Mucosa of rectum (tissue), 2 donors: ENCODE data around the gene COP1.

Source experiments
- H3K27ac ChIP-seq, 2 donors: one replicate each; pipeline ENCODE4 v1.7.0; 2013; ENCODE audit warnings: inconsistent platforms in 2 of 2, low read depth in 2 of 2, low read length in 2 of 2
- H3K27me3 ChIP-seq, 2 donors: one replicate each; pipeline ENCODE4 v1.7.0; 2013; ENCODE audit warnings: low read length in 2 of 2; ENCODE audit not compliant: control insufficient read depth in 2 of 2, insufficient read depth in 2 of 2
- H3K36me3 ChIP-seq, 2 donors: one replicate each; pipeline ENCODE4 v1.7.0; 2013; ENCODE audit warnings: low read length in 2 of 2; ENCODE audit not compliant: control insufficient read depth in 2 of 2, insufficient read depth in 2 of 2
- H3K4me1 ChIP-seq, 2 donors: one replicate each; pipeline ENCODE4 v1.7.0; 2013; ENCODE audit warnings: low read length in 2 of 2, mild to moderate bottlenecking in 1 of 2; ENCODE audit not compliant: control insufficient read depth in 2 of 2, insufficient read depth in 2 of 2
- H3K4me3 ChIP-seq, 2 donors: one replicate each; pipeline ENCODE4 v1.7.0; 2013; ENCODE audit warnings: low read length in 2 of 2
- H3K9ac ChIP-seq, 2 donors: one replicate each; pipeline ENCODE4 v1.7.0; 2013; ENCODE audit warnings: low read length in 2 of 2, low read depth in 1 of 2, mild to moderate bottlenecking in 1 of 2
- H3K9me3 ChIP-seq, 2 donors: one replicate each; pipeline ENCODE4 v1.7.0; 2013; ENCODE audit warnings: low read length in 2 of 2; ENCODE audit not compliant: control insufficient read depth in 2 of 2
- donor health status: healthy.
- donor health status: Normal muscosa, but diverticular disease.

Gene COP1

DNA sequence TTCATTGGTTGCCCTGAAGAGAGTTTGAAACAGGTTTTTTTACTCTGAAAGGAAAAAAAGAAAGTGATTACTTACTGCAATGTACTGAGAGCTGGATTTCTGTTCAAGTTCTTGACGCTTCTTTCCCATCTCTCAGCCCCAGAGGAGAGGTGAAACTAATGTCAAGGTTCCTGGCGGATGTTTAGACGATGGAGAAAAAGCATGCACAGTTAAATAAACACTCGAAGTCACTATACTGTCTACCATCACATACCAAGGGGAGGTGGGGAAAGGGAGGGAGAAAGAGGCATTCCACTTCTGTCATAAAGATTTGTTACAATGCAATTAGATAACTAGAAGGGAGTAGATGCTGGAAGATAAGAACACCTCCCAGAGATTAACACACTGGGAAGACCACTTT is 286.7 kb downstream of the COP1 start:
- H3K9me3 ChIP-seq: no peaks in the 10 kb centered on the region
- no peaks in the 10 kb centered on the region for H3K36me3 ChIP-seq
- no peaks in the 10 kb centered on the region for H3K4me1 ChIP-seq
- no peak overlapping the region for H3K4me3 ChIP-seq
- no peak overlapping the region for H3K27ac ChIP-seq
- H3K9ac ChIP-seq: no peak overlapping the region
- H3K27me3 ChIP-seq: no peaks in the 10 kb centered on the region

DNA sequence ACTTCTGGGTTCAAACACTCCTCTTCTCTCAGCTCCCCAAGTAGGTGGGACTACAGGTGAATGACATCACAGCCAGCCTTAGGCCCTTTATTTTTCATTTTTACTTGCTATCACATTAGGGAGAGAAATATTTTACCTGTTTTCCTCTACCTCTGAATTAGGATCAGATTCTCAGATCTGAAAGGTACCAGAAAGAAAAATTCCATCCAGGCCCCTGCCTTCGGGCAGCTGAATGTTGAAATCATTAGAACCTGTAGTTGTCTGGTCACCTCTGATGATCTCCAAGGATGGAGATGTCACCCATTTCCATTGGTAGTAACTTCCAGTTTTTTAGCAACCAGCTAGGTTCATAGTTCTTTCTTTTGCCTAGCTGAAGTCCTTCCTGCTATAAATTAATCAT is 288.1 kb downstream of the COP1 start:
- no peak overlapping the region for H3K27ac ChIP-seq
- no peaks in the 10 kb centered on the region for H3K27me3 ChIP-seq
- H3K4me1 ChIP-seq: no peaks in the 10 kb centered on the region
- no peak overlapping the region for H3K4me3 ChIP-seq
- no peaks in the 10 kb centered on the region for H3K9me3 ChIP-seq
- no peaks in the 10 kb centered on the region for H3K36me3 ChIP-seq
- no peak overlapping the region for H3K9ac ChIP-seq

DNA sequence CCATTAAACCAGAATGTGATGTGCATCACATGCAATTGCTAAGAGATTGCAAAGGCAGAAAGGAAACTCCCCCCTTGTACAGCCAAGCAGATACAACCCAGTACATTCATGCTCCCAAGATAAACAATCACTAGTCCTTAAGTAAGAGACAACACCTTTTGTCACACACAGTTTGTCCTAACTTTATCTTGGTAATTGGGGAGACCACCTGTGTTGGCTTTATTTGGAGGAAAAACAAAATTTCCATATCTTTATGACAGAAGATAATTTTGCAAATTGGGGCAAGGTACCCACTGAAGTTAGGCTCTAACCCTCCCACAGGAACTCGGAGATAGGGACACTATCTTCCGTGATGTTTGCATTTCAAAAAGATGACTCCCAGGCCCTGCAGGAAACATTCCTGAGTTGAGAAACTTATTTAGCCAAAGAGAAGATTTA is 288.7 kb downstream of the COP1 start:
- Histone ChIP-seq H3K4me1 (no peaks in the 10 kb centered on the region), H3K27ac (no peak overlapping the region), H3K9me3 (no peaks in the 10 kb centered on the region), H3K36me3 (no peaks in the 10 kb centered on the region), H3K9ac (no peak overlapping the region), H3K4me3 (no peak overlapping the region), H3K27me3 (no peaks in the 10 kb centered on the region)

DNA sequence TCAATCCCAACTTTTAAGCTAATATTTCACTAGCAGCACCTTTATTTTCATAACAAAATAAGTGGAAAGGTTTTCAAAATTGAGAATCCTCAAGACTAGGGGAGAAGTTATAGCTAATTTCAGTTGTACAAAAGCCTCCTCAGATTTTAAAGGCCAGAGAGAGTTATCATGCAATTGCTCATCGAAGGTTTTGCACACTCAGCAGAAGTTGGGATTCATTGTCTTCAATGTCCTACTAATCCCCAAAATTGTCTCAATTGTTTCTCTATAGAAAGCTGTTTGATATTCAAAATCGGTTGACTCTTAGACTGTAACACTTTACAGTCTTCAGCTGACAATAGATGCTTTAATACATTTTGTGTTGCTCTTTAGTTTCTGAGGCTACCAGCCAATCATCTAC is 293.0 kb downstream of the COP1 start:
- Histone ChIP-seq H3K9me3 (peaks cover 11 to 12% of the 10 kb centered on the region in 2 donors), H3K4me3 (no peak overlapping the region), H3K9ac (no peak overlapping the region)

DNA sequence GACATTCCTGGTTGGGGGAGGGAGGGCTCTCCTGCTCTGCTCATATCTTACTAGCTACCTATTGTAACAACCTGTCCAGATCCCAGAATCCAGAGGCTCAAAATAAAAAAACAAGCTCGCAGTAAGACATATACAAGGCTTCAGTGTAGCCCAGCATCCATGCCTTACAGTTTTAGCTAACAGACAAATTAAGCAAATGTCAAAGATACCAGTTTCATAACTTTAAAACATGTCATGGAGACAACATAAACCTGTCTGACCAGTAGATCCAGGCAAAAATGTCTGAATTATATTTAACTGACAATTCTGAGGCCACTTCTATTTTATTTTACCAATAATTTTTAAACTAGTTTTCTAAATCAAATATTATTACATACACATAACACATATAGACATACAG is 295.9 kb downstream of the COP1 start:
- H3K9me3 ChIP-seq: peaks cover 11 to 12% of the 10 kb centered on the region in 2 donors
- H3K27me3 ChIP-seq: no peaks in the 10 kb centered on the region
- no peak overlapping the region for H3K27ac ChIP-seq
- H3K36me3 ChIP-seq: no peaks in the 10 kb centered on the region
- H3K9ac ChIP-seq: no peak overlapping the region
- H3K4me1 ChIP-seq: no peaks in the 10 kb centered on the region
- H3K4me3 ChIP-seq: no peak overlapping the region

More for the DNA sequence above, 293.0 kb downstream of the COP1 start:
- H3K27me3 ChIP-seq: no peaks in the 10 kb centered on the region
- H3K4me1 ChIP-seq: no peaks in the 10 kb centered on the region
- H3K36me3 ChIP-seq: no peaks in the 10 kb centered on the region
- no peak overlapping the region for H3K27ac ChIP-seq

DNA sequence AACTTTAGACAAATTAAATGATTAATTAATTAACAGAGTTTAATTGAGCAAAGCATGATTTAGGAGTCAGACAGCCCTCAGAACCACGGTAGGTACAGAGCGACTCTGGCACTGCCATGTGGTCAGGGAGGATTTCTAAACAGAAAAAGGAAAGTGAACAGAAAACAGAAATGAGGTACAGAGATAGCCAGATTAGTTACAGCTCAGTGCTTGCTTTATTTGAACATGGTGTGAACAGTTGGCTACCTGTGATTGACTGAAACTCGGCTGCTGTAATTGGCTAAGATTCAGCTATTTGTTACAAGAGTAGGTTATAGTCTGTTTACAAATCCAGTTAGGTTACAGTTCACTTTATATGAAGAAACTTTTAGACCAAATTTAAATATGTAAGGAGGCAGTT is 300.7 kb downstream of the COP1 start:
- Histone ChIP-seq H3K4me1 (no peaks in the 10 kb centered on the region), H3K4me3 (no peak overlapping the region), H3K9me3 (peaks cover 7% of the 10 kb centered on the region in 2 donors), H3K27ac (no peak overlapping the region), H3K36me3 (no peaks in the 10 kb centered on the region), H3K9ac (no peak overlapping the region), H3K27me3 (no peaks in the 10 kb centered on the region)

DNA sequence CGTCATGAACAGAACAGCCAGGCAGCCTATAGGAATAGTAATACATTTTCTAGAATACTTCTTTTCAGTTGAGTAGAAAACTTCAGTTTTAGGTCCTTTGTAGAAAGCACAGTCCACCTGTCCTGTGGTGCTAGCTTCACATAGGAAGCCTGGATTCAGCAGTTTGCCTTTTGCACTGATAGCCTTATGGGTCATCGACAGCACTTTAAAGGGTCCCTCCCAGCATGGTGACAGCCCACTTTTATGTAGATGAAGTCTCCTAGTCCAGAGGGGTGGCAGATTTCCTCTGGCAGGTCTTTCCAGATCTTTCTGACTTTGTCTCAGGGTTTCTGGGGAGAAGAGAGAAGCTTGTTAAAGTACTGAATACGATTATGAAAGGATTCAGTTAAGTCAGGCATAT is 302.3 kb downstream of the COP1 start:
- Histone ChIP-seq H3K27ac (no peak overlapping the region), H3K27me3 (no peaks in the 10 kb centered on the region), H3K9ac (no peak overlapping the region), H3K36me3 (no peaks in the 10 kb centered on the region), H3K4me1 (no peaks in the 10 kb centered on the region), H3K4me3 (no peak overlapping the region), H3K9me3 (no peaks in the 10 kb centered on the region)

DNA sequence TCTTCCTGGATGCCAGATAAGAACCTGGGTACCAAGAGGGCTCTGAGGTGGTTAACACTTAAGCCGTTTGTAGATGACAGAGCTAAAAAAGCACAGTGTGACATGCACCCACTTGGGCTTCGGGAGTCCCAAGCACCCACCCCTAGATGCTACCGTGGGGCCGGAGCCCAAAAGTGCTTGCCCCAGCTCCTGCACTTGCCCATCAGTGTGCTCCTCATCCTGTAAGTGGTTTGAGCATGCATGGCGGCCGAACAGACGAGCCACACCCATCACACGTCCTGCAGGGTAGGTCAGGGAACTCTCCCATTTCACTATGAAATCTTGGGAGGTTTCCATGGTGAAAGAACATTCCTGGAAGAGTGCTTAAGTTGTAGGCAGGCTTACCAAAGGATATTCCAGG is 304.8 kb downstream of the COP1 start:
- Histone ChIP-seq H3K9ac (no peak overlapping the region), H3K4me1 (no peaks in the 10 kb centered on the region), H3K36me3 (no peaks in the 10 kb centered on the region), H3K27ac (no peak overlapping the region), H3K27me3 (no peaks in the 10 kb centered on the region), H3K9me3 (no peaks in the 10 kb centered on the region), H3K4me3 (no peak overlapping the region)

DNA sequence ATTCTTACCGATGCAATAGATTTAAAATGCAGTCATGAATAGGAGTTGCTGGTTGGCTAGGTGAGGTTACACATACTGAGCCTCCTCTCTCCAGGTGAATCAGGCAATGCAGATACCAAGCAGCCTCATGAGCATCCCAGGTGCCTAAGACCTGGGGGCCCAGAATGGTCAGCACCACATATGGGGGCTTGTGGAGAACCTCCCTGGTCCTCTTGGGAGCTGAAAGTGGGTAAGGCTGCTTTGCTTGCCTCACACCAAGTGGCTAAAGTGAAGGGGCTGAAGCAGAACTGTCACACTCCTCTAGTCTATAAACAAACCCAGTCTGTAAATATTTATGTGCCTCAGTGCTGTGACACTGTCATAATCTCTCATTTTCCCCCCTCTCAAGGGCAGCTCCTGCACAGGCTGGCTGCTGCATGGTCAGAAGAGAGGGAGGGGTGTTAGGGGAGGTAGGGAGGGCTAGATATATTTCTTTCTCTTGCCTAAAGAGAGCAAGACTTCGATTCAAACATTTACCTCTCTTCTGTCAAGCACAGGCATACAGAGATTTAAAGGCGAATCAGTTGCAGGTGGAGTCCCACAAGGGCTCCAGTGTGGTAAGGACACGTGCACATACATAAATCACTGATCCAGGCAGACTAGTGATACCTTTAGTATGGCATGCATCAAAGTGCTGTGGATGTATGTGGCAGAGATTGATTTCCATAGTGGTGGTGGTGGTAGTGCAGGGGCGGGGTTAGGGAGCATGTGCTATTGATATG is 305.8 kb downstream of the COP1 start:
- Histone ChIP-seq H3K36me3 (no peaks in the 10 kb centered on the region), H3K4me1 (no peaks in the 10 kb centered on the region), H3K4me3 (no peak overlapping the region), H3K9ac (no peak overlapping the region), H3K9me3 (no peaks in the 10 kb centered on the region), H3K27ac (no peak overlapping the region), H3K27me3 (no peaks in the 10 kb centered on the region)

DNA sequence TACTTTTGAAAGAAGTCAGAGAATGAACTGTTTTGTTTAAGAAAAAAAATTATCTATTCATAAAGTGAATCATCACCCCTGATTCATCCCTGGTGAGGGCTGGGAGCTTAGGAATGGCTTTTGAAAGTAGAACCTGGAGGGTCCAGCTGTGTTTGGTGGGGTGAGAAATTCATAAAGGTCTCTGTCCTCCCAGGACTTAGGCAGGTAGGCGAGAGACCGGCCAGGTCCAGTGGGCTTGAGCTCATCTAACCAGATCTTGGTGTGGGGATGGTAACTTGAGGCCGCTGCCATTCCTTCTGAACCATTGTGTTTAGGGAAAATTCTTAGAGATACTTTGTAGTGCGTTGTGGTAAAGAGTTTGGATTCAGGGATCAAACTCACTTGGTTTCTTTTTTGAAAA is 306.9 kb downstream of the COP1 start:
- Histone ChIP-seq H3K36me3 (no peaks in the 10 kb centered on the region), H3K4me1 (no peaks in the 10 kb centered on the region), H3K9ac (no peak overlapping the region), H3K27ac (no peak overlapping the region), H3K4me3 (no peak overlapping the region), H3K27me3 (no peaks in the 10 kb centered on the region), H3K9me3 (no peaks in the 10 kb centered on the region)
